Right atrium auricular region (tissue), 2 donors: ENCODE data around the gene DENND2D. TPM values are rescaled to one million over a fixed set of nuclear protein-coding genes. Genes with fewer than 3 reads are reported as not detected.

Experiments
- DNase-seq: peaks from one replicate; pipeline ENCODE4 v3.0.0-alpha.2; 2019; ENCODE audit warnings: low spot score
- H3K27ac ChIP-seq, 2 donors: fragments of 200-600 bp; sonication (generic); 1 replicate in 1 of 2; 2 replicates in 1 of 2; pipeline ENCODE4 v1.5.1; 2016 to 2019
- H3K27me3 ChIP-seq, 2 donors: fragments of 200-600 bp; sonication (generic); one replicate each; pipeline versions ENCODE4 v1.5.1 to v1.6.0; 2017 to 2019
- H3K36me3 ChIP-seq: fragments of 200-600 bp; sonication (generic); one replicate; pipeline ENCODE4 v1.5.1; 2016
- H3K4me1 ChIP-seq, 2 donors: fragments of 200-600 bp; sonication (generic); one replicate each; pipeline versions ENCODE4 v1.5.1 to v1.6.0; 2017 to 2019
- H3K4me3 ChIP-seq, 2 donors: fragments of 200-600 bp; sonication (generic); 1 replicate in 1 of 2; 2 replicates in 1 of 2; pipeline ENCODE4 v1.5.1; 2017 to 2019; ENCODE audit warnings: mild to moderate bottlenecking in 1 of 2, moderate library complexity in 1 of 2
- H3K9me3 ChIP-seq, 2 donors: fragments of 200-600 bp; sonication (generic); one replicate each; pipeline ENCODE4 v1.5.1; 2019
- total RNA-seq, 2 donors: library from RNA; depleted of rRNA; stranded (reverse); fragments of >200 nt; gene quantifications; one replicate each; pipeline ENCODE4 v1.1.0, GENCODE V29; 2016
- TF ChIP-seq, protein P1 (sequence below), 2 donors: fragments of 200-600 bp; sonication (generic); IDR thresholded peaks; one replicate each; pipeline ENCODE4 v1.5.1; 2019; ENCODE audit warnings: antibody characterized with exemption in 2 of 2

The DENND2D gene
- total RNA-seq, 2 donors from 2014 or later: 1.7 to 5.7 TPM

DNA sequence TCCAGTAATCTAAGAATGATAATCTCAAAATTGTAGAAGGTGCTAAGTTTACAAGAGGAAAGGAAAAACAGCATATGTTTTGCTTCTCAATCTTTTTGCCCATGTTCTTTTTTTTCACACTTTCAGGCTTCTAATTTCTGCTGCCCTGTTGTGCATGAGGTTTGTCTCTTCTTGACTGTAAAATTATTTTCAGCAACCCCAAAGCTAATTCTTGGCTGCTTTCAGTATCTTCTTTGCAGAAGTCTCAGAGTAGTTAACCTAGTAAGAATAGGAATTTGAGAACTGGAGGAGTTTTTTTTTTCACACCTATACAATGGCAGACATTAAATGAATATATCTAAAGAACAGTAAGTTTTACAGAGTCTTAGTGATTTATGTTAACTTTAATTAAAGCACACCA, 26.4 kb downstream of the DENND2D start:
- H3K4me1 ChIP-seq: no peaks in the 10 kb centered on the region
- DNase-seq: no peak
- H3K27me3 ChIP-seq: no peaks in the 10 kb centered on the region
- TF ChIP-seq, protein P1, sequence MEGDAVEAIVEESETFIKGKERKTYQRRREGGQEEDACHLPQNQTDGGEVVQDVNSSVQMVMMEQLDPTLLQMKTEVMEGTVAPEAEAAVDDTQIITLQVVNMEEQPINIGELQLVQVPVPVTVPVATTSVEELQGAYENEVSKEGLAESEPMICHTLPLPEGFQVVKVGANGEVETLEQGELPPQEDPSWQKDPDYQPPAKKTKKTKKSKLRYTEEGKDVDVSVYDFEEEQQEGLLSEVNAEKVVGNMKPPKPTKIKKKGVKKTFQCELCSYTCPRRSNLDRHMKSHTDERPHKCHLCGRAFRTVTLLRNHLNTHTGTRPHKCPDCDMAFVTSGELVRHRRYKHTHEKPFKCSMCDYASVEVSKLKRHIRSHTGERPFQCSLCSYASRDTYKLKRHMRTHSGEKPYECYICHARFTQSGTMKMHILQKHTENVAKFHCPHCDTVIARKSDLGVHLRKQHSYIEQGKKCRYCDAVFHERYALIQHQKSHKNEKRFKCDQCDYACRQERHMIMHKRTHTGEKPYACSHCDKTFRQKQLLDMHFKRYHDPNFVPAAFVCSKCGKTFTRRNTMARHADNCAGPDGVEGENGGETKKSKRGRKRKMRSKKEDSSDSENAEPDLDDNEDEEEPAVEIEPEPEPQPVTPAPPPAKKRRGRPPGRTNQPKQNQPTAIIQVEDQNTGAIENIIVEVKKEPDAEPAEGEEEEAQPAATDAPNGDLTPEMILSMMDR (IDR thresholded peaks at IDR 0.05): no peak
- H3K9me3 ChIP-seq: no peaks in the 10 kb centered on the region
- no peak overlapping the region for H3K27ac ChIP-seq
- H3K36me3 ChIP-seq: peaks cover 30% of the 10 kb centered on the region
- no peak overlapping the region for H3K4me3 ChIP-seq

DNA sequence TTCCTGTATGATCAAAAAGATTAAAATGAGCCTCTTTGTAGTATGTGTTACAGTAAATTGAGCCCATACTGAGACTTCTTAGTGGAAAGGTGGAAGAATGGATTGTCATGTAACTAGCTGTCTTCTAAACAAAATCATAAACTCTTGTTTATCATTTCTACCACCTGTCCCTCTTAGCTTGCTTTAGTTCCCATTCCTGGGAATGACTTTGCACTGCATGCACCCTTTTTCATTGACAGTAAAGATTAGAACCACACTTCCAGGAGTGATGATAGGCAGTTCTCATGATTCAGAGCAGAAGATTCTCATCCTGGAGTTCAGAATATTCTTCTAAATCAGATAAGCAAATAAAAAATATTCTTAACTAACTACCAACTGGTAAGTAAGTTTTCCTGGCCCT, 28.0 kb downstream of the DENND2D start:
- Histone ChIP-seq H3K9me3 (no peaks in the 10 kb centered on the region), H3K4me3 (no peak overlapping the region), H3K36me3 (peaks cover 28% of the 10 kb centered on the region), H3K27ac (no peak overlapping the region), H3K4me1 (no peaks in the 10 kb centered on the region), H3K27me3 (no peaks in the 10 kb centered on the region)
- TF ChIP-seq, protein P1 (IDR thresholded peaks at IDR 0.05): no peak
- DNase-seq: no peak

- Histone ChIP-seq H3K36me3 (peaks cover 35% of the 10 kb centered on the region), H3K9me3 (no peaks in the 10 kb centered on the region)
These were observed 36.3 kb downstream of the DENND2D start for GRCh38 chr1:111164151-111164550.

GRCh38 chr1:111163363-111163762, 37.1 kb downstream of the DENND2D start:
- H3K4me3 ChIP-seq: no peak overlapping the region
- H3K9me3 ChIP-seq: no peaks in the 10 kb centered on the region
- TF ChIP-seq, protein P1 (IDR thresholded peaks at IDR 0.05): no peak
- H3K27ac ChIP-seq: no peak overlapping the region
- DNase-seq: no peak
- no peaks in the 10 kb centered on the region for H3K4me1 ChIP-seq
- H3K36me3 ChIP-seq: peaks cover 36% of the 10 kb centered on the region
- H3K27me3 ChIP-seq: no peaks in the 10 kb centered on the region

More at GRCh38 chr1:111164151-111164550, 36.3 kb downstream of the DENND2D start:
- TF ChIP-seq, protein P1 (IDR thresholded peaks at IDR 0.05): no peak
- Histone ChIP-seq H3K27me3 (no peaks in the 10 kb centered on the region), H3K4me1 (no peaks in the 10 kb centered on the region), H3K4me3 (no peak overlapping the region), H3K27ac (no peak overlapping the region)
- DNase-seq: no peak

- no peak overlapping the region for H3K27ac ChIP-seq
- no peaks in the 10 kb centered on the region for H3K4me1 ChIP-seq
- H3K9me3 ChIP-seq: no peaks in the 10 kb centered on the region
- peaks cover 36% of the 10 kb centered on the region for H3K36me3 ChIP-seq
- H3K4me3 ChIP-seq: no peak overlapping the region
- H3K27me3 ChIP-seq: no peaks in the 10 kb centered on the region
- TF ChIP-seq, protein P1 (IDR thresholded peaks at IDR 0.05): no peak
- no peak for DNase-seq
These were observed 38.0 kb downstream of the DENND2D start for GRCh38 chr1:111162488-111162880.

- H3K36me3 ChIP-seq: peaks cover 36% of the 10 kb centered on the region
- no peaks in the 10 kb centered on the region for H3K9me3 ChIP-seq
- H3K4me3 ChIP-seq: no peak overlapping the region
- H3K27me3 ChIP-seq: no peaks in the 10 kb centered on the region
- no peaks in the 10 kb centered on the region for H3K4me1 ChIP-seq
- TF ChIP-seq, protein P1 (IDR thresholded peaks at IDR 0.05): no peak
- DNase-seq: no peak
- H3K27ac ChIP-seq: no peak overlapping the region
These were observed 38.5 kb downstream of the DENND2D start for GRCh38 chr1:111161843-111162487.
